Spinal cord (tissue), 10 donors: ENCODE measurements around the gene PAM. TPM values are rescaled to one million over a fixed set of nuclear protein-coding genes. Genes with fewer than 3 reads are reported as not detected.
A peak's percentile ranks its signal among the peaks of the same experiment; 100 is the strongest.

Experiments
- DNase-seq, 6 donors: peaks; one replicate each; pipeline versions ENCODE4 v3.0.0 to v3.0.0-alpha.2; 2013 to 2015; ENCODE audit warnings: low spot score in 6 of 6, low read depth in 4 of 6
- H3K27ac ChIP-seq: one replicate; pipeline ENCODE4 v1.5.1; 2013; ENCODE audit warnings: low read depth, low read length, control low read depth
- H3K27me3 ChIP-seq: one replicate; pipeline ENCODE4 v1.6.1; 2013; ENCODE audit warnings: low read length; ENCODE audit not compliant: control insufficient read depth, insufficient read depth
- H3K36me3 ChIP-seq: one replicate; pipeline ENCODE4 v1.6.1; 2013; ENCODE audit warnings: low read length; ENCODE audit not compliant: control insufficient read depth, insufficient read depth
- H3K4me1 ChIP-seq: one replicate; pipeline ENCODE4 v1.6.1; 2013; ENCODE audit warnings: low read length; ENCODE audit not compliant: control insufficient read depth, insufficient read depth
- H3K4me3 ChIP-seq: one replicate; pipeline ENCODE4 v1.5.1; 2013; ENCODE audit warnings: low read depth, low read length, control low read depth
- H3K9me3 ChIP-seq: one replicate; pipeline ENCODE4 v1.6.1; 2013; ENCODE audit warnings: low read length; ENCODE audit not compliant: control insufficient read depth, insufficient read depth
- WGBS: methylation state at CpG from one replicate; pipeline ENCODE4 v1.1.5; 2013; ENCODE audit warnings: missing lambda C conversion rate; ENCODE audit not compliant: insufficient coverage; 5-methylcytosine and 5-hydroxymethylcytosine counted together
- polyA plus RNA-seq, 2 donors: library from polyadenylated mRNA; unstranded; fragments of 120-200 nt; gene quantifications; one replicate each; pipeline ENCODE4 v1.2.1, GENCODE V29; 2013; ENCODE audit not compliant: insufficient read length in 2 of 2
- total RNA-seq, 2 donors: library from RNA; depleted of rRNA in 1 of 2; stranded (reverse); fragments of 120-200 nt in 1 of 2; fragments of >200 nt in 1 of 2; gene quantifications; one replicate each; pipeline versions ENCODE4 v1.2.3 to v1.2.4, GENCODE V29; 2013 to 2014
- donor health status: healthy.

Gene PAM
- total and polyA plus RNA-seq, 4 donors: 127 to 201 (median 172) TPM

- no CpG with 5 or more reads among the region's 1 CpG for WGBS
- H3K9me3 ChIP-seq: no peaks in the 10 kb centered on the region
- no peaks in the 10 kb centered on the region for H3K36me3 ChIP-seq
- H3K4me3 ChIP-seq: no peak overlapping the region
- no peaks in the 10 kb centered on the region for H3K27me3 ChIP-seq
- H3K4me1 ChIP-seq: no peaks in the 10 kb centered on the region
- no peak overlapping the region for H3K27ac ChIP-seq
- DNase-seq: no peak
These were observed 63.2 kb downstream of the PAM start for GRCh38 chr5:102818345-102818744.

- no peaks in the 10 kb centered on the region for H3K4me1 ChIP-seq
- no peaks in the 10 kb centered on the region for H3K9me3 ChIP-seq
- no peaks in the 10 kb centered on the region for H3K36me3 ChIP-seq
- no peaks in the 10 kb centered on the region for H3K27me3 ChIP-seq
- DNase-seq: no peak
- no peak overlapping the region for H3K27ac ChIP-seq
- WGBS: no CpG with 5 or more reads among the region's 5 CpGs
- H3K4me3 ChIP-seq: no peak overlapping the region
These were observed 63.8 kb downstream of the PAM start for GRCh38 chr5:102818934-102819333.

- Histone ChIP-seq H3K27me3 (no peaks in the 10 kb centered on the region), H3K36me3 (no peaks in the 10 kb centered on the region), H3K9me3 (no peaks in the 10 kb centered on the region), H3K4me1 (no peaks in the 10 kb centered on the region), H3K27ac (no peak overlapping the region), H3K4me3 (no peak overlapping the region)
- WGBS: no CpG with 5 or more reads among the region's 5 CpGs
- DNase-seq: peak in 2 of 6 donors; percentile 72 to 91
These were observed 64.5 kb downstream of the PAM start for GRCh38 chr5:102819634-102820033.

GRCh38 chr5:102823441-102823874 lies 68.4 kb downstream of the PAM start:
- Histone ChIP-seq H3K27ac (no peak overlapping the region), H3K36me3 (no peaks in the 10 kb centered on the region), H3K9me3 (no peaks in the 10 kb centered on the region), H3K4me1 (no peaks in the 10 kb centered on the region), H3K27me3 (no peaks in the 10 kb centered on the region), H3K4me3 (no peak overlapping the region)
- no CpG with 5 or more reads among the region's 1 CpG for WGBS
- no peak for DNase-seq

GRCh38 chr5:102826629-102827028 lies 71.5 kb downstream of the PAM start:
- Histone ChIP-seq H3K27me3 (no peaks in the 10 kb centered on the region), H3K4me3 (no peak overlapping the region), H3K9me3 (no peaks in the 10 kb centered on the region), H3K27ac (no peak overlapping the region), H3K4me1 (no peaks in the 10 kb centered on the region), H3K36me3 (no peaks in the 10 kb centered on the region)
- DNase-seq: no peak

- no peak for DNase-seq
- Histone ChIP-seq H3K9me3 (no peaks in the 10 kb centered on the region), H3K4me3 (no peak overlapping the region), H3K27me3 (no peaks in the 10 kb centered on the region), H3K27ac (no peak overlapping the region), H3K4me1 (no peaks in the 10 kb centered on the region), H3K36me3 (no peaks in the 10 kb centered on the region)
- no CpG with 5 or more reads among the region's 2 CpGs for WGBS
These were observed 75.1 kb downstream of the PAM start for GRCh38 chr5:102830241-102830640.

- no peak overlapping the region for H3K27ac ChIP-seq
- H3K36me3 ChIP-seq: no peaks in the 10 kb centered on the region
- no peaks in the 10 kb centered on the region for H3K9me3 ChIP-seq
- H3K4me3 ChIP-seq: no peak overlapping the region
- no peaks in the 10 kb centered on the region for H3K27me3 ChIP-seq
- DNase-seq: no peak
- H3K4me1 ChIP-seq: no peaks in the 10 kb centered on the region
These were observed 77.3 kb downstream of the PAM start for GRCh38 chr5:102832445-102832844.

- Histone ChIP-seq H3K27me3 (no peaks in the 10 kb centered on the region), H3K4me1 (no peaks in the 10 kb centered on the region), H3K4me3 (no peak overlapping the region), H3K9me3 (no peaks in the 10 kb centered on the region), H3K27ac (no peak overlapping the region), H3K36me3 (no peaks in the 10 kb centered on the region)
- no peak for DNase-seq
- WGBS: no CpG with 5 or more reads among the region's 1 CpG
These were observed 78.0 kb downstream of the PAM start for GRCh38 chr5:102833146-102833545.

- Histone ChIP-seq H3K4me1 (no peaks in the 10 kb centered on the region), H3K36me3 (no peaks in the 10 kb centered on the region), H3K9me3 (no peaks in the 10 kb centered on the region), H3K27me3 (no peaks in the 10 kb centered on the region), H3K27ac (no peak overlapping the region), H3K4me3 (no peak overlapping the region)
- DNase-seq: peak in 1 of 6 donors; percentile 10
- 100% methylated on average over 1 of the region's 1 CpG for WGBS
These were observed 79.4 kb downstream of the PAM start for GRCh38 chr5:102834438-102834964.

- no CpG with 5 or more reads among the region's 2 CpGs for WGBS
- DNase-seq: peak in 1 of 6 donors; percentile 28
These were observed 80.6 kb downstream of the PAM start for GRCh38 chr5:102835717-102836116.

More at GRCh38 chr5:102835717-102836116, 80.6 kb downstream of the PAM start:
- Histone ChIP-seq H3K4me3 (no peak overlapping the region), H3K36me3 (no peaks in the 10 kb centered on the region), H3K4me1 (no peaks in the 10 kb centered on the region), H3K27me3 (no peaks in the 10 kb centered on the region), H3K9me3 (no peaks in the 10 kb centered on the region), H3K27ac (no peak overlapping the region)
